ENCODE data around the gene VOPP1.

GRCh38 chr7:55489552-55489951, 82.8 kb downstream of the VOPP1 start:
- no peak for TF ChIP-seq CTCF (IDR thresholded peaks at IDR 0.05)
- TF ChIP-seq EP300 (IDR thresholded peaks at IDR 0.05; ENCODE audit: low read depth): no peak
- no peak for TF ChIP-seq POLR2AphosphoS5 (IDR thresholded peaks at IDR 0.05)
- TF ChIP-seq POLR2A (IDR thresholded peaks at IDR 0.05): no peak

Data from transverse colon (tissue), 4 donors.